HG03196 (cell line): ENCODE measurements around the gene CPB2.

ENCODE experiments used
- ATAC-seq: cut with Tn5 transposase; IDR thresholded peaks from one replicate; pipeline ENCODE4 v1.9.1; 2021; ENCODE audit not compliant: unreplicated experiment

CPB2 gene

GRCh38 chr13:46127358-46128023 lies 22.7 kb upstream of the CPB2 start:
- ATAC-seq: no peak

DNA sequence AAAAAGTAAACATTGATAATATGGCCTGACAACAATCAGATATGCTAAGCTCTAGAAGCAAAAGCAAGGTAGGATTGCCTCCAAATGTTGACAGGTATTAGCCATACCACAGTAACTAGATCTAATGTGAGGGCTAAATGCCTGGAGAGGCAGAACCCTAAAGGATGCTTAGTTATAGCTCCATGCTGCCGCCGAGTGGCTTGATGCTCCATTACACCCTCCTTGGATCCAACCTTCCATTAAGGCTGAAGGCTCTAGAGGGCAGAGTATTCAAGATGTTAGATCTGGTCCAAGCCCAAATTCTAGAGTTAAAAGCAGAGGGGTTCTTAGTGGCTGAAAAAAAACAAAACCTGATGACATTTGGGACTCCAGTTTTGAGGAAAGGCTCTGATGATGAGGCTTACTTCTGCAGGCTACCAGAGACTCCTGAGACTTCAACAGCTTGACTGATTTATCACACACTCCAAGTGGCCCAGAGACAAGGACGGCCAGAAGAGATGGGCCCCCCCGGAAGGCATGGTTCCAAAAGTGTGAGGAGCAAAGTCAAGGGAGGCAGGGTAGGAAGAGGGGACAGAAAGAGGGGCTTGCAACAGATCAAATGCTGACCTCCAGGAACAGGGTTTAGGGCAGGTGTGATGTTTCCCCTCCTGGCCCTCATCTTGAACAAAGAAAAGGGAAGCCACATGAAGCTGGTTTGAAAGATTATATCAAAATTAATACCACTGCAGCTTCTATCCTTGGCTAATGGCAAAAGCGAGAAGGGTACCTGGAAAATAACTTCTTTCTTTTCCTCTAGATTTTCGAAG lies 21.9 kb upstream of the CPB2 start:
- ATAC-seq: peak; percentile 65

GRCh38 chr13:46126056-46126455 lies 21.2 kb upstream of the CPB2 start:
- ATAC-seq: no peak

DNA sequence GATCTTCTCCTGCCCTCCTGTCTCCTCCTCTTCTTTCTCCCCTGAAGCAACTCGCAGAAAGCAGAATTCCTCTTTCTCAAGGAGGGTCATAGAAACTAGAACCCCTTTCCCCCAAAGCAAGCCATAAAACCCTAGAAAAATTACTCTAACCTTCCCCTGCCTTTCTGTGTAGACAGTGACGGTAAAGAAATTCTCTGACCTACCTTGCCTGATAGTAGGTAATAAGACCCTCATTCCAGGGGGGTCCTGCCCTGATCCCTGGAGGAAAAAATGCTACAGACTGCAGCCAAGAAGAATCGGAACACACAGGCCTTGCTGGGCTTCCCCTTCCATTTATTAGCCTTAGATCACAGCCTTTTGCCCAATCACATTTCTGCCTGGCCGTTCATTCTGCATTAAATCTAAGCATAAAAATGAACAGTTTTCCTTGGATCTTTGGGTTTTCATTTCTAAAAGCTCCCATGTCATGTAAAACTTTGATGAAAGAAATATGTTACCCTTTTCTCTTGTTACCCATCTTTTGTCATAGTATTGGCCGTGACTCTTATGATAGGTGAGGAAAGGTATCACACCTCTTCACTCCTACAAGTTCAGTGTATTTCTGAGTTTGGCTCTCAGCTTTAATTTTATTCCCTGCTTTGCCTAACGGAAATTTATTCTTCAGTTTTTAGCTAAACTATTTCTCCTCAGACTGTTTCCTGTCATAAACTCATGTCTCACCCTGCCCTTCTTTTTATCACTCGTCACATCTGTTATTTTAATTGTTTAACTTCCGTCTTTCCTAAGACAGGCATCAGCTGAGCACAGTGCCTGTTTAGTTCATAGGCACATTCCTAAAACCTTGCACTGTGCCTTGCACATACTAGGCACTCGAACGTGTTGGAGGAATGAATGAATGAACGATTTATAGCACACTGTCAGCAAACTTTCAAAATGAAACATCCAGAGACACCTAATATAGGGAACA lies 20.4 kb upstream of the CPB2 start:
- ATAC-seq: no peak

DNA sequence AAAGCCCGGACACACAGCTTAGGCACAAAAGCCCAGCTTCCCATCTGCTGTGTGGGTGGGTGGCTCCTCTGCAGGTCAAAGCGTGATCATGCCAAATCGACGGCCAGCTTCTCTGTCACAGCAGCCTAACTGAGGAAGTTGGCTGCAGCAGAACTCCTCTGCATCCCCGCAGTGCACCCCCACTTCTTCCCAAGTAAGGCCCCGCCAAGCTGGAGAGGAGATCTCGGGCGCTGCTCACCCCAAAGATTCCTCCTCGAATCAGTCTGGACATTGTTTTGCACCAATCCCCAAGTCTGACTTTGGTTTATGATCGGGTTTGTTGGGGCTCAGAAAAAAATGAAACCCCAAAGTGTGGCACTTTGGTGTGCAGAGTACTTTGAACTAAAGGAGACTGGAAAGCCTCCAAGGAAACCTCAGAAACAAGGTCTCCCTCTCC lies 19.7 kb upstream of the CPB2 start:
- ATAC-seq: no peak

DNA sequence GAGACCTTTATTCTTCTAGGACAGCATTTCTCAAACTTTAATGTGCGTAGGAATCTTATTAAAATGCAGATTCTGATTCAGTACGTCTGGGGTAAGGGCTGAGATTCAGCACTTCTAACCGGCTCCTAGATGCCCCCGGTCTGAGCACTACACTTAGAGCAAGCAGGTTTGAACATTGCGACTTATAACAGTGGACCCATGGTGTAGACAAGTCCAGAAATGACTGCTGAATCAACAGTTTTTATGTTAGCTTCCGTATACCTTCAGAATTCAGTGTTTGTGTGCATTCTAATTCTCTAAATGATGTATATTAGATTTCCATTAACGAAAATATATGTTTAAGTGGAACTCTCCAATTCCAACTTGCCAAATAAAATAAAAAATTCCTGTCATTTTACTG lies 17.5 kb upstream of the CPB2 start:
- ATAC-seq: no peak

DNA sequence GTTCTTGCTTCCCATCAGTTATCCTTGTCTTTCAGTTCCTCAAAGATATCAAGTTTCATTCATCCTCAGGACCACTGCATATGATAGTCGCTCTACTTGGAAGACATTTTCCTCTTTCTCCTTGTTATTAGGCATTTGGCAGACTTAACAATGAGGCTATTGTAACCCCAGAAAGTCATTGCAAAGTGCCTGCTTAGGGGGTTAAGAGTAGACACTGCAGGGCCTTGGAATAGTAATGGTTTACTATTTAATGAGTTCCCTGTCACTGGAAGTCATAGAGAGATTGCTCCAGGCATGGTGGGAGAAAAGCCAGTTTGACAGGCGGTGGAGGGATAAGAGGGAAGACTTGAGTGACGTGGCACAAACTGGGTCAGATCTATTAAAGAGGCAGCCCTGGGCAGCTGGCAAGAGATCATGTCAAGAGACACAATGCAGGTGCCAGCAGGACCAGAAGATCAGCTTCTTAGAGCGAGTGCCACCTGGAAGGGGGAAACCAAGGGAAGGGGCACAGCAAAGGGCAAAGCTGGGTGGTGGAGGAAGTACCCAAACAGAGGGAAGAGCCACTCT lies 16.8 kb upstream of the CPB2 start:
- ATAC-seq: no peak

- ATAC-seq: no peak
Measured at GRCh38 chr13:46121033-46121432, 16.2 kb upstream of the CPB2 start.

GRCh38 chr13:46119883-46120614 lies 15.2 kb upstream of the CPB2 start:
- ATAC-seq: no peak

- no peak for ATAC-seq
Measured at GRCh38 chr13:46116653-46117502, 12.0 kb upstream of the CPB2 start.

GRCh38 chr13:46114613-46115012 lies 9.8 kb upstream of the CPB2 start:
- no peak for ATAC-seq

GRCh38 chr13:46113596-46113995 lies 8.8 kb upstream of the CPB2 start:
- ATAC-seq: no peak

DNA sequence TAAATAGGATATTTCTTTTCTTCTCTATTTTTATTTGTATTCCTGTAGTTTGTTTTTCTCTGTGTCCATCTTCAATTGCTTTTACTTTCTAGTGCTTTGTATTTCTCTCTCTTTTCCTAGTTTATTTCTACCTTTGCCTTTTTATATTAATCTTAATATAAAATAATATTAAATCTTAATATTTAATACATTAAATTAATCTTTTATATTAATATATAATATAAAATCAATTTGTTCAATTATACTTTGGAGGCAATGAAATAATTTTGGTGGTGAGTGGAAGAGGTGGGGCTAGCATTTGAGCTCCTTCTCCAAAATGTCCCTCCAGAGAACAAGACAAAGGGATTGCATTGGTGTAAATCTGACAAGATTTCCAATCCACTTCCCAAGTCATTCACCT lies 6.3 kb upstream of the CPB2 start:
- no peak for ATAC-seq

DNA sequence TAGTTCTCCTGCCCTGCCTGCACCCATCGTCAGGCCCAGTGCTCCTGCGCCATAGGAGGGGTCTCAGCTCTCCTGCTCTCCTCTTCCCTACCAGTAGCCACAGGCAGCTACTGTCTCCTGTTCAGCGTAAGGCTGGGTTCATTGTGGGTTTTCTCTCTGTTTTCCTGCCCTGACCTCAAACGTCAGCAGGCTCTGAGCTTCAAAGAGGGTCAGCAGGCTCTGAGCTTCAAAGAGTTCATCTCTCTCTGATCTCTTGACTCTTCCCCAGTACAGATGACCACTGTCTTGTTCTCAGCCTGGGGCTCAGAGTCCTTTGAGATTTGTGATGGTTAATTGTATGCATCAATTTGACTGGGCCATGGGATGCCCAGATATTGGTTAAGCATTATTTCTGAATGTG lies 4.6 kb upstream of the CPB2 start:
- ATAC-seq: no peak

DNA sequence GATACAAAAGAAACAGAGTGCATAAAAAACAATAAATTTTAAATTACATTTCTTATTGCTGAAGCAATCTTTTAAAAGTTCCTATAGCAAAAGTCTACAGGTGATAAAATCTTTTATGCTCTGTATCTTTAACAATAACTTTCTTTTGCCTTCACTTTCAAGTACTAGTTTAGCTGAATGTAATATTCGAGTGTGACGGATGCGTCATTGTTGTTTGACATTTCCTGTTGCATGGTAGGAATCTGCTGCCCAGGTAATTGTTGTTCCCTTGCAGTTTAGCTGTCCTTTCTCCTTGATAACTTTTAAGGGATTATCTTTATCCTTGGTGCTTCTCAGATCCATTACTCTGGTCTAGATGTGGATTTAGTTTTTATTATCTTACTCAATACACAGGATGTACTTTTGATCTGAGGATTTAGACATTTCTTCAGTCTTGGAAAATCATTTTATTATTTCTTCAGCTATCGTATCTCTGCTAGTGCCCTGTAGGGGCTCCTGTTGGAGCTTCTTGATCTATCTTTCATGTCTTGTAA lies 2.1 kb upstream of the CPB2 start:
- ATAC-seq: no peak

DNA sequence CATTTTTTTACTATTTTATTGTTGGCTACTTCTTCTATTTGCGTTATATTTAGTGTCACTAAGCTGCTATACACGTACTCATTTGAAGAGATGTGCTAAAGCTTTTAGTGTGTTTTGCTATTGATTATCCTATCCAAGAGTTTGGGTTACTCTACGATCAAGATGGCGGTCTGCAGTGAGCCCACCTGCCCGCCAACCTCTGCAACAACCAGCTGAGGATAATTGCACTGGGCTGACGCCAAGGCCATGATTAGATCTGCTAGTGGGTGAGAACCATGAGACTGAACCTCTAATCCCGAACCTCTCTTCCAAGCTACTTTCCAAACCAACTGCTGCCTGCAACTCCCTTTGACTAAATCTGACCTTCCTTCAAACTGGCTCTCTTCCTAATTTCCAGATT lies 1.8 kb downstream of the CPB2 start:
- no peak for ATAC-seq

DNA sequence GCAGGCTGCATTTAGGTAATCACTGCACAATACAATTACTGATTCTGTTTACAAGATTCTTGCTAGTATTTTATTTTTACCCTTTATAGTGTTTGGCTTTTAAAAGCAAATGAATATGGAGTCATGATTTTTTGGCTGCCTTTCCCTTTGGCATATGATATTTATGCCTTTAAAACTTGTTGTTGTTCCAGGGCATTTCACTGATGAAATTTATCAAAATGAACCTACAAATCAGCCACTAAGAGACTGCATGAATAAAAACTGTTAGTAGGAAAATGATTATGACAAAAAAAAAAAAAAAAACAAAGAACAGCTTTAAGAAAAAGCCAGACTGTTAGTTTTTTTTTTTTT lies 2.6 kb downstream of the CPB2 start:
- no peak for ATAC-seq

GRCh38 chr13:46101484-46102254 lies 3.2 kb downstream of the CPB2 start:
- no peak for ATAC-seq

- no peak for ATAC-seq
Measured at GRCh38 chr13:46101002-46101401, 3.8 kb downstream of the CPB2 start.
